Testis (tissue), 3 donors: Measurements from ENCODE around the gene HSPBP1. TPM values are rescaled to one million over a fixed set of nuclear protein-coding genes. Genes with fewer than 3 reads are reported as not detected.

Experiments
- DNase-seq: peaks from one replicate; pipeline ENCODE4 v3.0.0-alpha.2; 2019
- H3K27ac ChIP-seq, 2 donors: fragments of 200-600 bp; sonication (generic); one replicate each; pipeline ENCODE4 v1.5.1; 2019
- H3K27me3 ChIP-seq: fragments of 200-600 bp; sonication (generic); one replicate; pipeline ENCODE4 v1.5.1; 2019
- H3K36me3 ChIP-seq: fragments of 200-600 bp; sonication (generic); one replicate; pipeline ENCODE4 v1.5.1; 2017; ENCODE audit warnings: low read depth; ENCODE audit errors: missing control alignments
- H3K4me1 ChIP-seq: fragments of 200-600 bp; sonication (generic); one replicate; pipeline ENCODE4 v1.5.1; 2019
- H3K4me3 ChIP-seq, 2 donors: fragments of 200-600 bp; sonication (generic); one replicate each; pipeline ENCODE4 v1.5.1; 2017 to 2019
- H3K9me3 ChIP-seq: fragments of 200-600 bp; sonication (generic); one replicate; pipeline ENCODE4 v1.5.1; 2017
- CTCF ChIP-seq, 3 experiments: fragments of 450-650 bp in 2 of 3; fragments of 200-600 bp in 1 of 3; sonication (generic) in 1 of 3; IDR thresholded peaks; one replicate each; pipeline ENCODE4 v1.5.1; 2016 to 2019; ENCODE audit warnings: antibody characterized with exemption in 3 of 3, mild to moderate bottlenecking in 2 of 3, moderate library complexity in 1 of 3
- POLR2A ChIP-seq: fragments of 450-650 bp; IDR thresholded peaks from one replicate; pipeline ENCODE4 v1.6.1; 2017; ENCODE audit warnings: antibody characterized with exemption, mild to moderate bottlenecking, moderate library complexity
- WGBS, 2 donors: methylation state at CpG; one replicate each; pipeline ENCODE4 v1.1.5; 2018; 5-methylcytosine and 5-hydroxymethylcytosine counted together
- intact Hi-C: fragments of 100-400 bp; cut with DNase I; formaldehyde crosslinking; loops from one replicate; pipeline ENCODE4 v1.15.1; 2023; ENCODE audit warnings: low total_unique reads
- polyA plus RNA-seq: library from polyadenylated mRNA; stranded (reverse); fragments of 350-450 nt; fragmentation: Illumina TruSeq; extraction: RNeasy Lipid Tissue Mini Kit (QIAGEN cat#74804); gene quantifications from one replicate; pipeline ENCODE4 v1.2.3, GENCODE V29; 2014; ENCODE audit warnings: low read depth, low replicate concordance; ENCODE audit not compliant: insufficient read depth
- total RNA-seq, 2 donors: library from RNA; depleted of rRNA; stranded (reverse); fragments of >200 nt; gene quantifications; one replicate each; pipeline ENCODE4 v1.2.3, GENCODE V29; 2016

The HSPBP1 gene
- total and polyA plus RNA-seq, 3 donors from 2014 or later = 42.7 to 48.2 (median 43.5) TPM

GRCh38 chr19:55246462-55247451, 33.2 kb downstream of the HSPBP1 start:
- no peak overlapping the region for H3K27ac ChIP-seq
- H3K4me1 ChIP-seq = peaks cover 8% of the 10 kb centered on the region
- no peak for DNase-seq
- no peaks in the 10 kb centered on the region for H3K9me3 ChIP-seq
- H3K4me3 ChIP-seq = no peak overlapping the region
- intact Hi-C loops = no loop called here
- no peak for TF ChIP-seq POLR2A
- TF ChIP-seq CTCF (IDR thresholded peaks at IDR 0.05) = no peak
- 90 to 95% methylated on average over 19 to 40 of the region's 40 CpGs for WGBS, 2 donors
- no peaks in the 10 kb centered on the region for H3K27me3 ChIP-seq
- no peaks in the 10 kb centered on the region for H3K36me3 ChIP-seq

- H3K27ac ChIP-seq = no peak overlapping the region
- no peak overlapping the region for H3K4me3 ChIP-seq
- intact Hi-C loops = no loop called here
- no peaks in the 10 kb centered on the region for H3K9me3 ChIP-seq
- TF ChIP-seq POLR2A = no peak
- no peak for TF ChIP-seq CTCF (IDR thresholded peaks at IDR 0.05)
- 94 to 96% methylated on average over 4 to 23 of the region's 23 CpGs for WGBS, 2 donors
- DNase-seq = no peak
- H3K36me3 ChIP-seq = no peaks in the 10 kb centered on the region
- no peaks in the 10 kb centered on the region for H3K27me3 ChIP-seq
- peaks cover 8% of the 10 kb centered on the region for H3K4me1 ChIP-seq
Observed at GRCh38 chr19:55245236-55245904, 34.5 kb downstream of the HSPBP1 start.

- Histone ChIP-seq H3K27ac (no peak overlapping the region), H3K4me1 (peaks cover 8% of the 10 kb centered on the region), H3K4me3 (no peak overlapping the region), H3K36me3 (no peaks in the 10 kb centered on the region), H3K27me3 (no peaks in the 10 kb centered on the region), H3K9me3 (no peaks in the 10 kb centered on the region)
- intact Hi-C loops = no loop called here
- DNase-seq = no peak
- no peak for TF ChIP-seq CTCF (IDR thresholded peaks at IDR 0.05)
- TF ChIP-seq POLR2A = no peak
- WGBS, 2 donors = 90% methylated on average over 12 of the region's 12 CpGs
Observed at GRCh38 chr19:55244004-55244680, 35.8 kb downstream of the HSPBP1 start.

GRCh38 chr19:55242517-55242916, 37.4 kb downstream of the HSPBP1 start:
- no peak for DNase-seq
- WGBS, 2 donors = 76 to 83% methylated on average over 7 of the region's 7 CpGs
- H3K27me3 ChIP-seq = no peaks in the 10 kb centered on the region
- H3K36me3 ChIP-seq = no peaks in the 10 kb centered on the region
- TF ChIP-seq POLR2A (no peak), CTCF (IDR thresholded peaks at IDR 0.05) (no peak)
- H3K9me3 ChIP-seq = no peaks in the 10 kb centered on the region
- H3K27ac ChIP-seq = no peak overlapping the region
- intact Hi-C loops = no loop called here
- H3K4me3 ChIP-seq = no peak overlapping the region
- peaks cover 3% of the 10 kb centered on the region for H3K4me1 ChIP-seq
